IPS-20b (cell line): ENCODE measurements around the gene KRTAP2-1.
"Not testable (repeated sequence)": the region's sequence is repeated elsewhere in the genome, so short reads cannot be mapped to it uniquely, and the experiment has no call there.

Experiments
- H3K27ac ChIP-seq: one replicate; pipeline ENCODE4 v1.5.1; 2013; ENCODE audit warnings: low read length
- H3K27me3 ChIP-seq: 2 replicates; pipeline ENCODE4 v1.6.1; 2013; ENCODE audit warnings: mild to moderate bottlenecking, low read length, inconsistent platforms; ENCODE audit not compliant: insufficient read depth
- H3K36me3 ChIP-seq: 2 replicates; pipeline ENCODE4 v1.6.1; 2013; ENCODE audit warnings: low read depth, mild to moderate bottlenecking, inconsistent platforms, low read length, moderate library complexity; ENCODE audit not compliant: insufficient read depth
- H3K4me1 ChIP-seq: 2 replicates; pipeline ENCODE4 v1.6.1; 2013; ENCODE audit warnings: mild to moderate bottlenecking, control low read depth, inconsistent platforms, low read length, moderate library complexity; ENCODE audit not compliant: insufficient read depth
- H3K4me3 ChIP-seq: 2 replicates; pipeline ENCODE4 v1.5.1; 2013; ENCODE audit warnings: mild to moderate bottlenecking, low read length, inconsistent platforms
- H3K9ac ChIP-seq: 2 replicates; pipeline ENCODE4 v1.6.1; 2013; ENCODE audit warnings: low read depth, mild to moderate bottlenecking, inconsistent platforms, low read length, moderate library complexity
- H3K9me3 ChIP-seq: 2 replicates; pipeline ENCODE4 v1.6.1; 2013; ENCODE audit warnings: mild to moderate bottlenecking, low read depth, low read length, inconsistent platforms; ENCODE audit not compliant: insufficient read depth

The KRTAP2-1 gene

DNA sequence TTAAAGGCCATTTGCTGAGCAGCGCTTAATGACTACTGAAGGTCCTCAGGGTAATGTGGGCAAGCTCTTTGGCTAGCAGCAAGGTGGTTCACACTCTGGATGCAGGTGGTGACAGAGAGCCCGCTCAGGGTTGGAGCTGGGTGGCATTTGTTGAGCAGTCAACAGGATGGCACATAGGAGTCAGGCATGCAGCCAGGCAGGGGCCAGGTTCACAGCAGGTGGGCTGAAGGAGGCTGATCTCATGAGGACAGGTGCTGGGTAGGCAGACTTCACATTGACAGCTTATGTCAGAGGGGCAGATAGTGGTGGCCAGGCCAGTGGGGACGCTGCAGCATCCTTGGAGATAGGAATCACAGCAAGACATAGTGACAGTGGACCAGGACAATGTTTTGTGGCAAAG is 42.7 kb downstream of the KRTAP2-1 start:
- Histone ChIP-seq H3K4me1 (peaks cover 3% of the 10 kb centered on the region; the same call in 1 of the 2 replicates), H3K4me3 (no peak overlapping the region), H3K27ac (no peak overlapping the region), H3K27me3 (no peaks in the 10 kb centered on the region), H3K36me3 (no peaks in the 10 kb centered on the region), H3K9ac (no peak overlapping the region), H3K9me3 (no peaks in the 10 kb centered on the region; the same call in 1 of the 2 replicates)

DNA sequence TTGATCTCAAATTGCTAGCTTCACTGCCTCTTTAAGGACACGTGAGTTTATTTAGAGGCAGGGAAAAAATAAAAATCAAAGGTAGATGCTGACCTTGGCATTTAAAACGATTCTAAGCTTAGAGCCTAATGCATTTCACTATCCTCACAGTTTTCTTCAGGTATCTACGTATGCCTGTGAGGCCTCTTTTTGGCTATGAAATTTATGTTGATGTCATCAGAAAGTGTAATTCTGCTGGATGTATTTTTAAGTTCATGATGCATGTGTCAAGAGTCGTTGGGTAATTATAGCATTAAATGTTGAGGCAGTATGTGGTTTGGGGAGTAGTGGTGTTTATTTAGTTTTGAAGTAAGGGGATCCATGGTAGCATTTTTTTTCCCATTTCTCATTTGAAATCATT is 43.2 kb downstream of the KRTAP2-1 start:
- H3K27ac ChIP-seq: no peak overlapping the region
- H3K9ac ChIP-seq: no peak overlapping the region
- no peaks in the 10 kb centered on the region for H3K36me3 ChIP-seq
- no peaks in the 10 kb centered on the region for H3K4me1 ChIP-seq
- H3K27me3 ChIP-seq: no peaks in the 10 kb centered on the region
- H3K9me3 ChIP-seq: no peaks in the 10 kb centered on the region; the same call in 1 of the 2 replicates
- H3K4me3 ChIP-seq: no peak overlapping the region

DNA sequence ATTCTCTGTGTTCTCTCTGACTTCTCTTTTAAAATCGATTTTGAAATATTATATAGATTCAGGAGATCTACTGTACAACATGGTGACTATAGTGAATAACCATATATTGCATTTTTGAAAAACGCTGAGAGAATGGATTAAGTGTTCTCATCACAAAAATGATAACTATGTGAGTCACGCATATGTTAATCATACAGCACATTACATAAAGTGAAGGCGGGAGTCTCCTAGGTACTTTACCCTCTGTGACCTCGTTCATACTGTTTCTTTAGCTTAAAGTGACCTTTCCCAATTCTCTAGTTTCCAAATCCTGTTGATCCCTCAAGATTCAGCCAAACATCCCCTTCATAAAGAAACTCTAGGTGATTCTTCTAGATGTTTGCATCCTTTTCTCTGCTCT is 44.3 kb downstream of the KRTAP2-1 start:
- Histone ChIP-seq H3K4me3 (no peak overlapping the region), H3K9ac (no peak overlapping the region; the same call in 1 of the 2 replicates), H3K36me3 (no peaks in the 10 kb centered on the region), H3K27ac (no peak overlapping the region), H3K4me1 (no peaks in the 10 kb centered on the region), H3K27me3 (no peaks in the 10 kb centered on the region), H3K9me3 (no peaks in the 10 kb centered on the region; the same call in 1 of the 2 replicates)

DNA sequence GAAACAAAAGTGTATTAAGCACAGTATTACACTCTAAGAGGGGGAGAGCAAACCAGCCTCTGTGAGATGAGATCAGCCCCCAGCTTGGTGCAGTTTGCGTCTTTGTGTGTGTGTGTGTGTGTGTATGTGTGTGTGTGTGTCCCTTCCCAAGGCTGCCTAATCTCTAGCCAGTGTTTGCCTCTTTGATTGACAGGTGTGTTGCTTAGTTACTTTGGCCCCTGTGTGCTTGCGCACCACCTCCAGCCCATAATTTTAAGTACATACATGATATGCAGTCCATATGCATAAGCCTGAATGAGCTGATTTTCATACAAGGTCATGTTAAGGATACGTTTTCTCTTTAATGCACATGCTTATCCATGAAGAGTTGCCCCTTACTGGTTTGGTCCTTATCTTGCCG is 45.3 kb downstream of the KRTAP2-1 start:
- H3K27me3 ChIP-seq: no peaks in the 10 kb centered on the region
- no peaks in the 10 kb centered on the region for H3K9me3 ChIP-seq
- no peaks in the 10 kb centered on the region for H3K4me1 ChIP-seq
- H3K9ac ChIP-seq: no peak overlapping the region
- H3K27ac ChIP-seq: no peak overlapping the region
- H3K36me3 ChIP-seq: no peaks in the 10 kb centered on the region
- H3K4me3 ChIP-seq: no peak overlapping the region

DNA sequence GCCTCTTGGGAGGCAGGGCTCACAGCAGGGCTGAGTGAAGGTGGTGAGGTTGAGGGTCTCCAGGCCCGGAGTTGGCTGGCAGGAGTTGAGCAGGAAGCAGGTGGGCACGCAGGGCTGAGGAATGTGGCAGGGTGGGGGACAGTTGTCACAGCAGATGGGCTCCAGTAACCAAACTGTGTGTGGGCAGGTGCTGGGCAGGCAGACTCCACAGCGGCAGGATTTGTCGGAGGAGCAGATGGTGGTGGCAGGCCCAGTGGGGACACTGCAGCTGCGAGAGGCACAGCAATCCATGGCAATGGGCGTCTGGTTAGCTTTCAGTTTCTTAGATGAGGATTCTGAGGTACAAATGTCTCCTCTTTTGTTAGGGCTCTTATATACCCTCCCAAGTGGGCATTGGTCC is 47.6 kb downstream of the KRTAP2-1 start, which contains the start of gene KRTAP3-2:
Gene KRTAP3-2 (minus strand): TSS at position 344 of the 400 bp plus-strand sequence. CDS start 53 bp downstream, at position 291.
- H3K4me1 ChIP-seq, H3K27ac ChIP-seq, H3K4me3 ChIP-seq, H3K9ac ChIP-seq, H3K36me3 ChIP-seq, H3K27me3 ChIP-seq, H3K9me3 ChIP-seq: not testable (repeated sequence)

DNA sequence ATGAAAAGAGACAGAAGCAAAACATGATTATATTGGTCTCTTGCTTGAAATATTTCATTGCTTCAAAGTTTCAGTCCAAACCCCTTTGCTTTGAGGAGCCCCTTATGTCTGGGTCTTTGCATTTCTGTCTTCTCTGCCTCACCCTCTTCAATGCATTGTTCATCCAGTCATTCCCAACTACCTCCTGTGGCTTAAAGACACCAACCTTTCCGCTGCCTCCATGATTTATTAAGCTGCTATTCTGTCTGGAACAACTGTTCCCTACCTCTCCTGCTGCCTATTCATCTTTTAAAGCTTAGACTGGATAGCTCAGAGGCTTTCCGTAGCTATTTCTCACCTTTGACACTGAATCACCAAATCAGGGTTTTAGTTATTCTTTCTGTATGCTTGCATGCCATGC is 49.8 kb downstream of the KRTAP2-1 start:
- Histone ChIP-seq H3K9me3 (no peaks in the 10 kb centered on the region), H3K36me3 (no peaks in the 10 kb centered on the region), H3K9ac (no peak overlapping the region), H3K4me3 (no peak overlapping the region), H3K27ac (no peak overlapping the region), H3K4me1 (no peaks in the 10 kb centered on the region), H3K27me3 (no peaks in the 10 kb centered on the region)

DNA sequence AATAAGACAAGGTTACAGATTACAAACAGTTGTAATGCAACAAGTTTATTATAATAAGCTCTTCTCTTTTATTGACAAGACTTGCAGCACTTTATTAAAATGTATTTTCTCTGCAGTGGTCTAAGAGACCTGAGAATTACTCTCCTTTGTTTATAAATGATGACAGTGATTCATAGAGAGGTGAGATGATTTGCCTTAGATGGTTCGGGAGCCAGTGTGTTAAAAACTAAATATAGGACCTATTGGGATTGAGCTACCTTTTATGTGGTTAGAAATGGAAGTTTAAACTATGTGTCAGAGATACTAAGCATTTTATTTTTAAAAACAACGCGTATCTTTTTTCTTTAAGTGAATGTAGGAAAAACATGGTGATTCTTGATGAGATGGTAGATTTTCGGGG is 50.3 kb downstream of the KRTAP2-1 start:
- no peak overlapping the region for H3K9ac ChIP-seq
- H3K9me3 ChIP-seq: no peaks in the 10 kb centered on the region
- no peaks in the 10 kb centered on the region for H3K4me1 ChIP-seq
- H3K36me3 ChIP-seq: no peaks in the 10 kb centered on the region
- no peaks in the 10 kb centered on the region for H3K27me3 ChIP-seq
- no peak overlapping the region for H3K4me3 ChIP-seq
- no peak overlapping the region for H3K27ac ChIP-seq
